ENCODE results near the gene GCA.

- TF ChIP-seq ZNF274 (IDR thresholded peaks at IDR 0.05; ENCODE audit: low read depth, low read length) (no peak), YY1 (IDR thresholded peaks at IDR 0.05; ENCODE audit: insufficient read depth, insufficient read length) (no peak)
These were observed 27.0 kb downstream of the GCA start for GRCh38 chr2:162370931-162371330.

Measured in NT2/D1 (cell line).